Subcutaneous adipose tissue (tissue), 4 donors: ENCODE results near the gene MAGI2. TPM values are rescaled to one million over a fixed set of nuclear protein-coding genes. Genes with fewer than 3 reads are reported as not detected.

Experiments
- CTCF ChIP-seq: fragments of 450-650 bp; IDR thresholded peaks from one replicate; pipeline ENCODE4 v1.5.1; 2016; ENCODE audit warnings: low read depth, mild to moderate bottlenecking, control low read depth, antibody characterized with exemption, moderate library complexity
- total RNA-seq, 4 donors: library from RNA; depleted of rRNA; stranded (reverse); fragments of >200 nt; gene quantifications; one replicate each; pipeline ENCODE4 v1.1.0, GENCODE V29; 2016

The MAGI2 gene
- total RNA-seq, 4 donors from 2014 or later, result 13.7 to 22.9 (median 17.7) TPM

GRCh38 chr7:78062214-78062613, 1391.3 kb downstream of the MAGI2 start:
- no peak for TF ChIP-seq CTCF

- no peak for TF ChIP-seq CTCF
These were observed 1395.9 kb downstream of the MAGI2 start for GRCh38 chr7:78057571-78057970.

- TF ChIP-seq CTCF, result no peak
These were observed 1397.9 kb downstream of the MAGI2 start for GRCh38 chr7:78055599-78055998.

GRCh38 chr7:78055001-78055573, 1398.4 kb downstream of the MAGI2 start:
- no peak for TF ChIP-seq CTCF

GRCh38 chr7:78052112-78052511, 1401.4 kb downstream of the MAGI2 start:
- TF ChIP-seq CTCF, result no peak

GRCh38 chr7:78047800-78048199, 1405.7 kb downstream of the MAGI2 start:
- TF ChIP-seq CTCF, result no peak

GRCh38 chr7:78043159-78043558, 1410.3 kb downstream of the MAGI2 start:
- no peak for TF ChIP-seq CTCF

- no peak for TF ChIP-seq CTCF
These were observed 1412.0 kb downstream of the MAGI2 start for GRCh38 chr7:78041423-78041822.
